GM18909 (cell line): ENCODE measurements around the gene RNF152.

Experiments
- ATAC-seq: cut with Tn5 transposase; IDR thresholded peaks from one replicate; pipeline ENCODE4 v1.9.1; 2021; ENCODE audit warnings: mild to moderate bottlenecking; ENCODE audit not compliant: unreplicated experiment, poor library complexity

Gene RNF152

GRCh38 chr18:61766266-61766884 lies 126.4 kb downstream of the RNF152 start:
- no peak for ATAC-seq

GRCh38 chr18:61765097-61765496 lies 127.7 kb downstream of the RNF152 start:
- ATAC-seq = no peak

- ATAC-seq = peak; percentile 73
Measured at GRCh38 chr18:61764381-61764780, 128.4 kb downstream of the RNF152 start.

GRCh38 chr18:61761875-61762274 lies 130.9 kb downstream of the RNF152 start:
- no peak for ATAC-seq
